Measurements from ENCODE around the gene SLC13A5. TPM values are rescaled to one million over a fixed set of nuclear protein-coding genes. Genes with fewer than 3 reads are reported as not detected.
A peak's percentile ranks its signal among the peaks of the same experiment; 100 is the strongest.

SLC13A5 gene
- total RNA-seq, 2 experiments from 2014 or later = not detected

DNA sequence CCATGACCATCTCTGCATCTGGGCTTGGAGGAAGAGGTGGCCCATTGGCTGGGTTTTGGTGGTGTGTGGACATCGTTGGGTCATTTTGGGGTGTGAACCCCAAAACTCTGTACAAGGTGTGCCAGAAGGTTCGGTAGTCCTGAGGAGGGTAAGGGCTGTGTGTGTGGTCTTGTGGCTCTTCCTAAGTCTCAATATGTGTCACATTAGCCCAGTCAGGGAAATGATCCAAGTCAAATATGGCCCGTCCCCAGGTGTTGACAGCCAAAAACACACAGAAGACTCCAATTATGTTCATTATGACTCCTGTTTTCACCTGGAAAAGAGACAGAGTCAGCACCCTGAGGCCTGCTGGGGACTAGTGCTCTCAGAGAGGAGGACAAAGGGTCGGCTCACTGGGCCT is 27.1 kb downstream of the SLC13A5 start:
- H3K4me1 Mint-ChIP-seq = no peaks in the 10 kb centered on the region
- no peaks in the 10 kb centered on the region for H3K9me3 Mint-ChIP-seq (ENCODE audit: low read depth)
- H3K27ac Mint-ChIP-seq = no peak overlapping the region
- ATAC-seq (no peak), DNase-seq (no peak)
- peaks cover 50% of the 10 kb centered on the region for H3K27me3 Mint-ChIP-seq
- CTCF ChIA-PET = interaction anchor here (1.5 kb wide), 1 partner anchor 19 kb away, joined by 3 read pairs; no protein-coding TSS in a partner anchor
- H3K36me3 Mint-ChIP-seq = no peaks in the 10 kb centered on the region
- no peak overlapping the region for H3K4me3 Mint-ChIP-seq

DNA sequence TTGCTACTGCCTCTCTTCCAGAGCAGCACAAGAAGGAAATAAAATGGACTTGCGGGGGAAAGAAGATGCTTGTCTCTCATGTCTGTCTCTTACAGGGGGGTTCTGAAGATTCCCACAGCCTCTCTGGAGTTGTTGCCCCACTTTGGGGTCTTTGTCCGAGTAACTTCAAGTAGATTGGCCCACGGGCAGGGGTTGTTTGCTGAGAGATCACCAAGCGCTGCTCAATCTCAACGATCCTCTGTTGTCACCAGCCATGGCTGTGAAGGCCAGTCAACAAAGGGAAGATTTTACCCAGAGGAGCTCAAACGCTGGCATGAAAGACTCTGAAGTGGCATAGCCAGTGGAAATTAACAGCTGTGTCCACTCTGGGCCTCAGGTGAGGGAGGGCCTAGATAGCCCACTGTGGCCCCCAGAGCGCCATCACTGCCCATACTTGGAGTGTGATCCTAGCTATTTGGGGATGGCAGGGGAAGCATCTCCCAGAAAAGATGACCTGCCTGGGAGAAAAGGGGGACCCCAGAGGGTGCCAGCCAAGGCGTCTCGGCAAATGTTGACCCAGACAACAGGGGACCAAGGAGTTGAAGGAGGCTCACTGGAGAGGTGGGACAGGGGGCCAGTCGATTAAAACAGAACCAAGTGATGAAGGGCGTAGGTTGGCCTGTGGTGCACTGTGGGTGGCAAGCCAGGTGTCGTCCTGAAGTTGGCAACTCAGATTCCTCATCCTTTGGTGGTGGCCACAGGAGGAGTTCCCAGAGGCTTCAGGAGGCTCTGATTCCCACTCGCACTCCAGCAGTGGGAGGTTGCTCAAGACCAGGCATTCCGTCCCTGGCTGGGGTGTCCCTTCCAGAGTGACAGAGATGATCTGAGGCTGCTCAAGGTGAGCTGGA is 28.0 kb downstream of the SLC13A5 start:
- no peak overlapping the region for H3K4me3 Mint-ChIP-seq
- H3K4me1 Mint-ChIP-seq = no peaks in the 10 kb centered on the region
- H3K27ac Mint-ChIP-seq = no peak overlapping the region
- H3K27me3 Mint-ChIP-seq = peaks cover 51% of the 10 kb centered on the region
- CTCF ChIA-PET = interaction anchor here (1.5 kb wide), 1 partner anchor 18 kb away, joined by 3 read pairs; no protein-coding TSS in a partner anchor
- H3K9me3 Mint-ChIP-seq (ENCODE audit: low read depth) = no peaks in the 10 kb centered on the region
- no peaks in the 10 kb centered on the region for H3K36me3 Mint-ChIP-seq
- DNase-seq (no peak), ATAC-seq (no peak)

DNA sequence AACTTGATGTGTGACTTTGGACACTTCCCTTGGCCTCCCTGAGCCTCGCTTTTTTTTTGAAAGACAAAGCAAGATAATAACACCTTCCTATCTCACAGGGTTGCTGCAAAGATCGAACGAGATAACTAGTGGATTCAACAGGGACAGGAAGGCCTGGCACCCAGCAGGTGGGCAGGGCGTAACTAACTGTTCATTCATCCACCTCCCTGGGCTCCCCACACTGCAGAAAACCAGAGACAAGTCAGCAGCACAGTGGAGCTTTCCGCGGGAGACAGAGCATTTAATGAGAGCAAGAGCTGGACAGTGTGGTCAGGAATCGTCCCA is 28.7 kb downstream of the SLC13A5 start:
- no peak for ATAC-seq
- no peak overlapping the region for H3K27ac Mint-ChIP-seq
- CTCF ChIA-PET = no interaction called here

DNA sequence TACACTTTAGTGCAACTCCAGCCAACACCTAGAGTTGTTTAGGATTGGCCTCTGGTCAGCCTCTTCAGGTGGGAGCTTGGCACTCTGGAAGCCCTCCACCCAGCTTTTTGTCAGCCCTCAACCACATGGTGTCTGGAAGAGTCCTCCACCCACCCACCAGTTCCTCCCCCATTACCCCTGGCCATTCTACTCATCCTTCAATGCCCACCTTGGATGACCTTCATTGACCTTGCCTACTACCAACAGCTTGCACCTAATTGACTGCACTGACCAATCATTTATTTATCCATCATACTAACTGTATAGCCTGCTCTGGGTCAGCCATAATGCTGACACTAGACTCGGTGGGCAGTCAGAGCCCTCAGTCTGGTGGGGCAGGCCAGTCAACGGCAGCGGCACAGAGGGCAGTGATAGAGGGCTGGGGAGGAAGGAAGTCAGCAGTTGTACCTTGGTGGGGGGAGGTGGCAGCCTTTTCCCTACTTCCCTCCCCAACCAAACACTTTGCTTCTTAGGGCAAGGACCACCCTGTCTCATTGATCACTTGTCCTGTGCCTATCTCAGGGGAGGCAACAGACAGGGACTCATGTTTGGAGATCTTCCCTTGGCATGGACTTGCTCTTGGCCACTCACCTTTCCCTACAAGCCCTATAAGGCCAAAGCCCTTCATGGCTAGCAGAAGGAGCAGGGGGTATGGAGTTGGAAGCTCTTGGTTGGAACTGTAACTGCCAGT is 29.3 kb downstream of the SLC13A5 start:
- Mint-ChIP-seq H3K36me3 (no peaks in the 10 kb centered on the region), H3K4me3 (no peak overlapping the region), H3K27me3 (peaks cover 52% of the 10 kb centered on the region), H3K9me3 (ENCODE audit: low read depth) (no peaks in the 10 kb centered on the region), H3K4me1 (no peaks in the 10 kb centered on the region), H3K27ac (no peak overlapping the region)
- no peak for ATAC-seq
- no peak for DNase-seq
- CTCF ChIA-PET = no interaction called here

More for the DNA sequence above, 28.7 kb downstream of the SLC13A5 start:
- Mint-ChIP-seq H3K36me3 (no peaks in the 10 kb centered on the region), H3K4me1 (no peaks in the 10 kb centered on the region), H3K9me3 (ENCODE audit: low read depth) (no peaks in the 10 kb centered on the region), H3K4me3 (no peak overlapping the region), H3K27me3 (peaks cover 50% of the 10 kb centered on the region)
- no peak for DNase-seq

DNA sequence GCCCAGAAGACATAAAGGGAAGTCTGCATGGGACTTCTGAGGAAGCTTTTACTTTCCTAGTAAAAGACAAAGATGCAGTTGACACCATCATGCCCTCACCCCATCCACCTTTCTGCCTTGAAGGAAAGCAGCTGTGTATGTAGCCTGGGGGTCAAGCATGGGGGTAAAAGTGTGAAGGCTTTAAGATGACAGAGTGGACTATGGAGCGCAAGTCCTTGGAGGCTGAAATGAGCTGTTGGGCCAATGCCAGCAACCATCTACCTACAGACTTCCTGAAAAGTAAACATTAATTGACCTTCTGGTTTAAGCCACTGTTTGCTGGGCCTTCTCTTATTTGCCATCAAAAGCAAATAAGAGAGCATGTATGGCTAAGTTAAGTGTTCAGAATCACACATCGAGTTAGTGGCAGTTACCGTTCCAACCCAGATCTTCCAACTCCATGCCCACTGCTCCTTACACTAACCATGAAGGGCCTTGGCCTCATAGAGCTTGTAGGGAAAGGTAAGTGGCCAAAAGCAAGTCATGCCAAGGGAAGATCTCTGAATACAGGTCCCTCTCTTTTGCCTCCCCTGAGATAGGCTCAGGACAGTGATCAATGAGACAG is 30.0 kb downstream of the SLC13A5 start:
- H3K9me3 Mint-ChIP-seq (ENCODE audit: low read depth) = no peaks in the 10 kb centered on the region
- no peaks in the 10 kb centered on the region for H3K36me3 Mint-ChIP-seq
- CTCF ChIA-PET = interaction anchor here (1.2 to 1.4 kb wide), 2 partner anchors 18 to 118 kb away, joined by 3 to 4 read pairs; no protein-coding TSS in a partner anchor
- peaks cover 59% of the 10 kb centered on the region for H3K27me3 Mint-ChIP-seq
- DNase-seq (no peak), ATAC-seq (no peak)
- no peak overlapping the region for H3K27ac Mint-ChIP-seq
- no peak overlapping the region for H3K4me3 Mint-ChIP-seq
- no peaks in the 10 kb centered on the region for H3K4me1 Mint-ChIP-seq

DNA sequence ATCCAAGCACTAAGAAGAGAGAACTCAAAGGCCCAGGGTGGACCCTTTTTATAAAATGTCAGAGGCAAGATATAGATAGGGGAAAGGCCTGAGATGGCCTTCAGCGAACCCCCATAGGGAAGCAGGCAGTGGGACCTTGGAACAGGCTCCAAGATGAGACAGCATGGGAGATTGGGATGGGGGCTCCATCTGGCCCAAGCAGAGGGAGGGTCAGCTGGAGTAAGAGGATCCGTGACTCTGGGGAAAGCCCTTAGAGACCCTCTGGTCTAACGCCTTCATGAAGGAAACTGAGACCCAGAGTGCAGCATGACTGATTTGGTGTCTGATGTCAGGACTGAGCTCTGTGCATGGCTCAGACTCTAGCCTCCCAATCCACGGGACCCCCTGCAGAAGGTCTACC is 30.8 kb downstream of the SLC13A5 start:
- DNase-seq (no peak), ATAC-seq (no peak)
- H3K4me3 Mint-ChIP-seq = no peak overlapping the region
- no peaks in the 10 kb centered on the region for H3K36me3 Mint-ChIP-seq
- H3K27me3 Mint-ChIP-seq = peaks cover 61% of the 10 kb centered on the region
- peaks cover 8% of the 10 kb centered on the region for H3K4me1 Mint-ChIP-seq
- no peaks in the 10 kb centered on the region for H3K9me3 Mint-ChIP-seq (ENCODE audit: low read depth)
- H3K27ac Mint-ChIP-seq = no peak overlapping the region
- CTCF ChIA-PET = interaction anchor here (1.2 to 1.6 kb wide), 4 partner anchors 16 to 119 kb away, joined by 3 to 5 read pairs (median 4); partner anchors contain the start of gene MED31

DNA sequence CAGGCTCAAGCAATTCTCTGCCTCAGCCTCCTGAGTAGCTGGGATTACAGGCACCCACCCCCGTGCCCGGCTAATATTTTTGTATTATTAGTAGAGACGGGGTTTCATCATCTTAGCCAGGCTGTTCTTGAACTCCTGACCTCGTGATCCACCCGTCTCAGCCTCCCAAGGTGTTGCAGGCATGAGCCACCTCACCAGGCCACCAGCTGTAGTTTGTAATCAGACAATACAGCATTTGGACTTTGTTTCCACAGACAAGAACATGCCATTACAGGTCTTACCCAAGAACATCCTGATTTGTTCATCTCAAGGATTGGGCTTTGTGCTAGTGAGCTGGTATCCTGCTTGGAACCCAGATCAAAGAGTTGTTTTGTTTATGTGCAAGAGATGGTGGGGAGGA is 31.5 kb downstream of the SLC13A5 start:
- Mint-ChIP-seq H3K4me1 (peaks cover 12% of the 10 kb centered on the region), H3K4me3 (no peak overlapping the region), H3K27me3 (peaks cover 60% of the 10 kb centered on the region), H3K9me3 (ENCODE audit: low read depth) (no peaks in the 10 kb centered on the region), H3K27ac (no peak overlapping the region), H3K36me3 (no peaks in the 10 kb centered on the region)
- no peak for DNase-seq
- ATAC-seq = no peak
- CTCF ChIA-PET = interaction anchor here (1.4 to 1.6 kb wide), 3 partner anchors 15 to 31 kb away, joined by 4 to 5 read pairs (median 4); partner anchors contain the start of gene MED31

DNA sequence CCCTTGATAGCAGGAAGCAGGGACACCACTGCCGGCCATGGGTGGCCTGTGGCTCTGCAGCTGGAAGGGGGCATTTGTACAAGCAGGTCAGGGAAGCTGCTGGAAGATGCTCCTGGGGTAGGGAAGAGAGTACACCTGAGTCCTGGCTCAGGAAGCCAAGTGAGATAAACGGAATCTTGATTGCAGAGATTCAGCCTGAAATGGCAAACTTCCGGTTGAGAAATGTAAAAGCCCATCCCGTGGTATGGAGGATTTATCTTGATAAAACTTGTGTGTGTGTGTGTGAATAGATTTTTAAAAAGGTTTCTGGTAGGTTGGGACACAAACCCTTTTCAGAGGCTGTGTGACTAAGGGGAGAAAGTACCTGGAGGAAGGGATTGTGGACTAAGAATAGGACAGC is 32.0 kb downstream of the SLC13A5 start:
- H3K27me3 Mint-ChIP-seq = peaks cover 60% of the 10 kb centered on the region

DNA sequence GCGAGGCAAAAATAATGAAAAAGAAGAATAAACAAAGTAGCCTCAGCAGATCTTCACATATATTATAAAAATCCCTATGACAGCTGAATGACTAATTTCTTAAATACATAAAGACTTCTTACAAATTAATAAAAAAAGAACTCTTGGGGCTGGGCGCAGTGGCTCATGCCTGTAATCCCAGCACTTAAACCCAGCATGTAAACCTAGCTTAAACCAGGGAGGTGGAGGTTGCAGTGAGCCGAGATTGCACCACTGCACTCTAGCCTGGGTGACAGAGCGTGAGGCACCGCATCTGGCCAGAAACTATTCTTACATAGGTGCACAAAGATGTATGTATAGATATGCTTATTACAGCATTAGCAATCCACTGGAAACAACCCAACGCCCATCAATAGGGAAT is 33.9 kb downstream of the SLC13A5 start:
- Mint-ChIP-seq H3K36me3 (no peaks in the 10 kb centered on the region), H3K27me3 (peaks cover 62% of the 10 kb centered on the region), H3K4me3 (no peak overlapping the region), H3K9me3 (ENCODE audit: low read depth) (no peaks in the 10 kb centered on the region), H3K4me1 (peaks cover 12% of the 10 kb centered on the region), H3K27ac (no peak overlapping the region)
- CTCF ChIA-PET = interaction anchor here (1.8 kb wide), 1 partner anchor 12 kb away, joined by 7 read pairs; no protein-coding TSS in a partner anchor
- no peak for DNase-seq
- no peak for ATAC-seq

More for the DNA sequence above, 32.0 kb downstream of the SLC13A5 start:
- CTCF ChIA-PET = interaction anchor here (1.5 to 1.6 kb wide), 2 partner anchors 15 to 30 kb away, joined by 4 to 5 read pairs; partner anchors contain the start of gene MED31
- Mint-ChIP-seq H3K9me3 (ENCODE audit: low read depth) (no peaks in the 10 kb centered on the region), H3K4me1 (peaks cover 12% of the 10 kb centered on the region), H3K4me3 (no peak overlapping the region), H3K27ac (no peak overlapping the region), H3K36me3 (no peaks in the 10 kb centered on the region)
- no peak for ATAC-seq
- no peak for DNase-seq

DNA sequence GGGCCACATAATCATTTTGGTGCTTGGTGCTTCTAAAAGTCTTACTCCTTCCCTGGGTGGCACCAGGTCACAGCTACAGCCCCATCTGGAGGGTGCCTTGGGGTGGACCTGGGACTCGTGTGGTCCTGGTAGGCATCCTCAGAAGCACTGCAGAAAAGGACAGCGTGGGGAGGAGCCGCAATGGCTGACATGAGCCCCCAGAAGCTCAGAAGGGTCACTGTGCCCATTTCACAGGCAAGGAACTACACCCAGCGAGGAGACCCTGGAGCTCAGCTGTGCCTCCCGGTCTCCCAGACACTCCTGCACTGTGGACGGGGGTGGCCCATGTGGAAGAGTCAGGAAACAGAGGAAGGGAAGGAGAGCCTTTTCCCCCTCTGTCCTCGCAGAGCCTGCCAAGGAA is 35.2 kb downstream of the SLC13A5 start:
- Mint-ChIP-seq H3K36me3 (no peaks in the 10 kb centered on the region), H3K27ac (no peak overlapping the region), H3K4me1 (peaks cover 12% of the 10 kb centered on the region), H3K27me3 (peaks cover 57% of the 10 kb centered on the region), H3K9me3 (ENCODE audit: low read depth) (no peaks in the 10 kb centered on the region), H3K4me3 (no peak overlapping the region)
- no peak for DNase-seq
- no peak for ATAC-seq
- CTCF ChIA-PET = interaction anchor here (1.0 to 1.8 kb wide), 2 partner anchors 11 to 67 kb away, joined by 3 to 7 read pairs; no protein-coding TSS in a partner anchor

DNA sequence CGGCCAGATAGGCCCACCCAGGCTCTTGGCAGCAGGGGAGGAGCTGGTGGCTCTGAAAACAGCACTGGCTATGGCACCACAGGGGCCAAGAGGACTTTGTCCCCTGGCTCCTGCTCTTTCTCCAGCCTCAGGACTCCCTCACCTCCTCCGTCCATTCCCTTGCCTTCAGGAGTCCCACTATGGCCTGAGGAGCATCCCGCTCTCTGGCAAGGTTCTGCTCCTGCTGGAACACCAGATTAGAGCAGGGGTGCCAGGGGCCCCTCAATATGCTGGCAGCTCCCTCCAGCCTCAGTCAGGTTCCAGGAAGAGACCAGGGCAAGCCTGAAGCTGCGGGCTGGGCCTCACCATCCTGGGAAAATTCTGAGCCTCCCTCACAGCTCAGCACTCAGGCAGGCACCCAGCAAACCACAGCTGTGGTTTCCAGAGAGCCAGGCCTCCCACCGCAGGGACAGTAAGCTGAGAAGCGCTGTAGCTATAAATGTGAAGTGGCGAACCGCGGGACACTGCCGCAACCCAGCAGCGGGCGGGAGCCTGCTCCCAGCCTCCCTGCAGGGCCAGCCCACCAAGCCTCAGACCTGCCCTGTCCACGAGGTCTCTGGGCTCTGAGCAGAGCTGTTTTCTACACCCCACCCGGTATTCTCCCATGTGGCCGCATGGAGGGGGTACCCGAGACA is 35.9 kb downstream of the SLC13A5 start:
- ATAC-seq (peak; percentile 50), DNase-seq (peak; percentile 73)
- Mint-ChIP-seq H3K4me1 (peaks cover 12% of the 10 kb centered on the region), H3K27ac (no peak overlapping the region), H3K27me3 (peaks cover 54% of the 10 kb centered on the region), H3K9me3 (ENCODE audit: low read depth) (no peaks in the 10 kb centered on the region), H3K4me3 (no peak overlapping the region), H3K36me3 (no peaks in the 10 kb centered on the region)
- CTCF ChIA-PET = interaction anchor here (1.0 to 1.3 kb wide), 2 partner anchors 10 to 141 kb away, joined by 3 to 5 read pairs; no protein-coding TSS in a partner anchor

DNA sequence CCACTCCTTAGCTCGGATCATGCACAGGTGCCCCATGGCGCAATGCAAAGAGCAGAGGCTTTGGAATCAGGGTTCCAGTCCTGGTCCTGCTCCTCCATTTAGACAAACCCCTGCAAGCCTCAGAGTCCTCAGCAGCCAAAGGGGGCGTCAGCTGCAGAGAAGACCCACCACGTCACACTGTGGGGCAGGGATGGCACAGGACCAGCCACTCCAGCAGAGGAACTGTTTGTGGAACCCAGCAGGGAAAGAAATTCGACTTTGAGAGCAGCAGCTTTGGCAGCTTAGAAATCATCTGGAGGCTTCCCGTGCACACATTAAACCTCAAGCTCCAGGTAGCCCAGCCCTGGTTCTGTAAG is 36.4 kb downstream of the SLC13A5 start:
- H3K4me3 Mint-ChIP-seq = no peak overlapping the region
- CTCF ChIA-PET = interaction anchor here (1.0 to 1.3 kb wide), 2 partner anchors 10 to 141 kb away, joined by 3 to 5 read pairs; no protein-coding TSS in a partner anchor

More for the DNA sequence above, 36.4 kb downstream of the SLC13A5 start:
- Mint-ChIP-seq H3K27me3 (peaks cover 49% of the 10 kb centered on the region), H3K27ac (no peak overlapping the region), H3K36me3 (no peaks in the 10 kb centered on the region), H3K9me3 (ENCODE audit: low read depth) (no peaks in the 10 kb centered on the region), H3K4me1 (peaks cover 12% of the 10 kb centered on the region)
- no peak for ATAC-seq
- no peak for DNase-seq

All from activated CD8-positive, alpha-beta memory T cell treated with anti-CD3 and anti-CD28 coated beads, Interleukin-2, amount 10 ng/mL, durations not matched to agents 7 days and 5 days (primary cell).